DND-41 (cell line): Measurements from ENCODE around the gene AGA.

Source experiments
- EZH2 ChIP-seq: IDR thresholded peaks from 3 replicates; pipeline ENCODE4 v1.6.1; 2012; ENCODE audit warnings: borderline replicate concordance, low read depth, mild to moderate bottlenecking, moderate library complexity, low read length, inconsistent platforms; ENCODE audit not compliant: severe bottlenecking
- TF ChIP-seq, protein P1 (sequence below): IDR thresholded peaks from 2 replicates; pipeline ENCODE4 v1.5.1; 2012; ENCODE audit warnings: borderline replicate concordance, low read length, moderate library complexity, mild to moderate bottlenecking; ENCODE audit not compliant: poor library complexity, severe bottlenecking; ENCODE audit errors: extremely low read depth

DNA sequence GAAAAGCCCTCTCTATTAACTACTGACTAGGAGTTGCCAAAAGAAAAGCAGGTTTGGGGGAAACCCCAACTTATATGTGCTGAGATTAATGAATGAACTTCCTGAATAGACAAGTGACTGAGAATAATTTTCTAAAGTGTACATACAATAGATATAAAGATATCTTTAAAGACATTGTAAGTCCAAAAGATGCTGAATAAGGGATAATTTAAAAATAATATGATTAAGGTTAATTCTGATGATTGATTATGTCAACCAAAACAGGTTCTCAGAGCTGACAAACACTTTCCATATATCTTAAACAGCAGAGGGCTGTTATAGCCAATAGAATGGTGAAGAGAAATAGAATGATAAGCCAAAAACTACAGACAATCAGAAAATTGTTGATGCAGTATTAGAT is 28.6 kb downstream of the AGA start:
- TF ChIP-seq, protein P1, sequence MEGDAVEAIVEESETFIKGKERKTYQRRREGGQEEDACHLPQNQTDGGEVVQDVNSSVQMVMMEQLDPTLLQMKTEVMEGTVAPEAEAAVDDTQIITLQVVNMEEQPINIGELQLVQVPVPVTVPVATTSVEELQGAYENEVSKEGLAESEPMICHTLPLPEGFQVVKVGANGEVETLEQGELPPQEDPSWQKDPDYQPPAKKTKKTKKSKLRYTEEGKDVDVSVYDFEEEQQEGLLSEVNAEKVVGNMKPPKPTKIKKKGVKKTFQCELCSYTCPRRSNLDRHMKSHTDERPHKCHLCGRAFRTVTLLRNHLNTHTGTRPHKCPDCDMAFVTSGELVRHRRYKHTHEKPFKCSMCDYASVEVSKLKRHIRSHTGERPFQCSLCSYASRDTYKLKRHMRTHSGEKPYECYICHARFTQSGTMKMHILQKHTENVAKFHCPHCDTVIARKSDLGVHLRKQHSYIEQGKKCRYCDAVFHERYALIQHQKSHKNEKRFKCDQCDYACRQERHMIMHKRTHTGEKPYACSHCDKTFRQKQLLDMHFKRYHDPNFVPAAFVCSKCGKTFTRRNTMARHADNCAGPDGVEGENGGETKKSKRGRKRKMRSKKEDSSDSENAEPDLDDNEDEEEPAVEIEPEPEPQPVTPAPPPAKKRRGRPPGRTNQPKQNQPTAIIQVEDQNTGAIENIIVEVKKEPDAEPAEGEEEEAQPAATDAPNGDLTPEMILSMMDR: no peak
- no peak for TF ChIP-seq EZH2
